Measurements from ENCODE around the gene KCNMB2.

Gene KCNMB2

GRCh38 chr3:178583963-178584575 is 47.8 kb downstream of the KCNMB2 start:
- no peak for DNase-seq

GRCh38 chr3:178584722-178585380 is 48.6 kb downstream of the KCNMB2 start:
- no peak for DNase-seq

- no peak for DNase-seq
These were observed 49.2 kb downstream of the KCNMB2 start for GRCh38 chr3:178585454-178585853.

GRCh38 chr3:178586076-178586475 is 49.8 kb downstream of the KCNMB2 start:
- DNase-seq = no peak

GRCh38 chr3:178588628-178589027 is 52.4 kb downstream of the KCNMB2 start:
- no peak for DNase-seq

GRCh38 chr3:178593786-178594185 is 57.5 kb downstream of the KCNMB2 start:
- DNase-seq = no peak

GRCh38 chr3:178597371-178597770 is 61.1 kb downstream of the KCNMB2 start:
- no peak for DNase-seq

GRCh38 chr3:178602856-178603255 is 66.6 kb downstream of the KCNMB2 start:
- DNase-seq = no peak

GRCh38 chr3:178603735-178604134 is 67.5 kb downstream of the KCNMB2 start:
- no peak for DNase-seq

- no peak for DNase-seq
These were observed 82.0 kb downstream of the KCNMB2 start for GRCh38 chr3:178618197-178618596.

GRCh38 chr3:178618896-178619295 is 82.7 kb downstream of the KCNMB2 start:
- no peak for DNase-seq

GRCh38 chr3:178623666-178624255 is 87.5 kb downstream of the KCNMB2 start:
- DNase-seq = peak; percentile 43

- no peak for DNase-seq
These were observed 88.0 kb downstream of the KCNMB2 start for GRCh38 chr3:178624276-178624675.

GRCh38 chr3:178625053-178625600 is 88.9 kb downstream of the KCNMB2 start:
- DNase-seq = no peak

- no peak for DNase-seq
These were observed 91.8 kb downstream of the KCNMB2 start for GRCh38 chr3:178628037-178628436.

- DNase-seq = no peak
These were observed 93.4 kb downstream of the KCNMB2 start for GRCh38 chr3:178629430-178630178.

- DNase-seq = no peak
These were observed 95.7 kb downstream of the KCNMB2 start for GRCh38 chr3:178631950-178632349.

- no peak for DNase-seq
These were observed 98.7 kb downstream of the KCNMB2 start for GRCh38 chr3:178634975-178635374.

GRCh38 chr3:178637802-178638201 is 101.6 kb downstream of the KCNMB2 start:
- no peak for DNase-seq

GRCh38 chr3:178645503-178645902 is 109.3 kb downstream of the KCNMB2 start:
- DNase-seq = no peak

- DNase-seq = no peak
These were observed 110.1 kb downstream of the KCNMB2 start for GRCh38 chr3:178646186-178646862.

GRCh38 chr3:178655488-178655887 is 119.3 kb downstream of the KCNMB2 start:
- DNase-seq = no peak

All from kidney glomerular epithelial cell (primary cell).